AG09319 (cell line): Measurements from ENCODE around the gene NXN.
"Not testable (repeated sequence)": the region's sequence is repeated elsewhere in the genome, so short reads cannot be mapped to it uniquely, and the experiment has no call there.

Experiments
- DNase-seq: peaks from one replicate; pipeline ENCODE4 v3.0.0-alpha.2; 2010; ENCODE audit warnings: low read depth; ENCODE audit errors: extremely low read depth
- CTCF ChIP-seq: IDR thresholded peaks from 2 replicates; pipeline ENCODE4 v1.5.1; 2011; ENCODE audit warnings: low read depth, mild to moderate bottlenecking, inconsistent platforms, low read length, moderate library complexity

NXN gene

DNA sequence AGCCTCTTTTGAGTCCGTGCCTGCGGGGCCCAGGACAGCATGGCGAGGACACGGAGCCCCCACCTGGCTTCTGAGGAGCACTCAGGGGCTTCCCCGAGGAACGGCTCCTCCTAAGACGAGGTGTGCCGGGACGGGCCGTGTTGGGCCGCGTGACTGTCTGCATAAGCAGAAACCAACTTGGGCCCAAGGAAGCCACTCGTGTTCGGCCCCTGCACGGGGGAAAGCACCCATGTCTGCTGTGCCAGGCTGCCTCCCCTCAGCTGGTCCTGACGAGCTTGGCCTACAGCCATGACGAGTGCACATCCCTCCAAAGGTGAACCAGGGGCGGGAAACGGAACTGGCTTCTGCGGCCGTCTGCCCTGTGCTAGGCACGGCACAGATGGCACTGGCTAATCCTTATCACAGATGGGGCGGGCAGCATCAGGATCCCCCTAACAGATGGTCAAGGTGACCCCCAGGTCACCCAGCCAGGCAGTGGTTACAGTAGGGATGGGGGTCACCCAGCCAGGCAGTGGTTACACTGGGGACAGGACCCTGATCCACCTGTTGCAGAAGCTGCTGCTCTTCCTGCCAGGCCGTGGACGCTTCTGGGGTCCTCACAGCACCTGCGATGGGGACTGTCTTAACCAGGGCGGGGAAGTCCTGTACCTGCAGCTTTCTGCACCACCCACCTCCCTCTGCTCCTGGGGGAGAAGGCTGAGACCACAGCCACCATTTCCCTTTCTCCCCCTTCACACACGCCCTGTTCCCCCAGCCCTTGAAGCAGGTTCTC, 171.9 kb downstream of the NXN start:
- no peak for DNase-seq
- TF ChIP-seq CTCF: no peak

- DNase-seq: no peak
Observed at GRCh38 chr17:806781-807522, 172.6 kb downstream of the NXN start.

DNA sequence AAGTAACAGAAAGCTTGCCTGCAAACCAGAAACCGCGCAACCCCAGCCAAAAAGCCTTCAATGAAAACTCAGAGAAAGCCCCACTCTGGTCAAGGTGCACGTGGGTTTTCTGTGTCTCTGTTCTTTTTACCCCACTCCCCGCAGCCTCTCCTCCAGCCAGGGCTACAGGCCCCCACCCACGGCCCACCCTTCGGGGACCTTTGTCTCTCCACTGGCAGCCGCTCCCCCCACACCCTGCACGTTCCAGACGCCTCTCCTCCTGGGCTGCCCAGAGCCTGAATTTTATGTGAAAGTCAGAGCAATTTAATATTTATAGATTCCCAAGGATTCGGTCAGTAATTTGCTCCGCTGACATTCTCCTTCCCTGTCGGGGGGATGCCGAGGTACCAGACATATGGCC, 173.2 kb downstream of the NXN start:
- TF ChIP-seq CTCF: no peak

More at GRCh38 chr17:806781-807522, 172.6 kb downstream of the NXN start:
- TF ChIP-seq CTCF: no peak

GRCh38 chr17:805886-806285, 173.7 kb downstream of the NXN start:
- DNase-seq: not testable (repeated sequence)

More for the DNA sequence above, 173.2 kb downstream of the NXN start:
- DNase-seq: no peak

- no peak for DNase-seq
- no peak for TF ChIP-seq CTCF
Observed at GRCh38 chr17:804541-805435, 174.8 kb downstream of the NXN start.

GRCh38 chr17:802901-803881, 176.4 kb downstream of the NXN start:
- no peak for TF ChIP-seq CTCF
- no peak for DNase-seq

GRCh38 chr17:802481-802880, 177.1 kb downstream of the NXN start:
- DNase-seq: no peak
- no peak for TF ChIP-seq CTCF
